DMS 273 (cell line): Measurements from ENCODE around the gene CACNA1C.
A peak's percentile ranks its signal among the peaks of the same experiment; 100 is the strongest.

ENCODE experiments used
- DNase-seq: peaks from one replicate; lab custom pipeline; 2025; ENCODE audit not compliant: unreplicated experiment; lab: John Stamatoyannopoulos, UW

The CACNA1C gene

GRCh38 chr12:2312175-2312574, 259.4 kb downstream of the CACNA1C start:
- DNase-seq, result no peak

GRCh38 chr12:2312770-2313169, 260.0 kb downstream of the CACNA1C start:
- DNase-seq, result no peak

- no peak for DNase-seq
Measured at GRCh38 chr12:2314492-2314891, 261.7 kb downstream of the CACNA1C start.

GRCh38 chr12:2317772-2318171, 265.0 kb downstream of the CACNA1C start:
- DNase-seq, result no peak

- no peak for DNase-seq
Measured at GRCh38 chr12:2318286-2318685, 265.5 kb downstream of the CACNA1C start.

GRCh38 chr12:2319136-2319535, 266.3 kb downstream of the CACNA1C start:
- DNase-seq, result no peak

- no peak for DNase-seq
Measured at GRCh38 chr12:2319737-2320506, 267.1 kb downstream of the CACNA1C start.

GRCh38 chr12:2320841-2321240, 268.1 kb downstream of the CACNA1C start:
- no peak for DNase-seq

- peak; percentile 19 for DNase-seq
Measured at GRCh38 chr12:2322554-2323120, 269.9 kb downstream of the CACNA1C start.

GRCh38 chr12:2323532-2324255, 270.9 kb downstream of the CACNA1C start:
- no peak for DNase-seq

- peak; percentile 26 for DNase-seq
Measured at GRCh38 chr12:2324387-2324786, 271.6 kb downstream of the CACNA1C start.

- DNase-seq, result no peak
Measured at GRCh38 chr12:2325519-2325918, 272.7 kb downstream of the CACNA1C start.

- no peak for DNase-seq
Measured at GRCh38 chr12:2326470-2326869, 273.7 kb downstream of the CACNA1C start.

- DNase-seq, result no peak
Measured at GRCh38 chr12:2328661-2329060, 275.9 kb downstream of the CACNA1C start.

- DNase-seq, result no peak
Measured at GRCh38 chr12:2329661-2330210, 276.9 kb downstream of the CACNA1C start.

GRCh38 chr12:2332236-2332635, 279.4 kb downstream of the CACNA1C start:
- no peak for DNase-seq

GRCh38 chr12:2332947-2333346, 280.2 kb downstream of the CACNA1C start:
- DNase-seq, result no peak

GRCh38 chr12:2333491-2334195, 280.9 kb downstream of the CACNA1C start:
- DNase-seq, result no peak

GRCh38 chr12:2334271-2334670, 281.5 kb downstream of the CACNA1C start:
- no peak for DNase-seq

GRCh38 chr12:2334689-2335088, 281.9 kb downstream of the CACNA1C start:
- DNase-seq, result no peak

- DNase-seq, result no peak
Measured at GRCh38 chr12:2335109-2335508, 282.3 kb downstream of the CACNA1C start.
